GM19023 (cell line): ENCODE results near the gene ACTN2.

Experiments
- ATAC-seq: cut with Tn5 transposase; IDR thresholded peaks from one replicate; pipeline ENCODE4 v1.9.1; 2021; ENCODE audit warnings: mild to moderate bottlenecking, moderate library complexity; ENCODE audit not compliant: unreplicated experiment

Gene ACTN2

GRCh38 chr1:236765831-236766230, 79.5 kb downstream of the ACTN2 start:
- no peak for ATAC-seq

GRCh38 chr1:236766506-236766905, 80.2 kb downstream of the ACTN2 start:
- no peak for ATAC-seq

GRCh38 chr1:236767276-236767675, 81.0 kb downstream of the ACTN2 start:
- no peak for ATAC-seq

GRCh38 chr1:236768601-236769000, 82.3 kb downstream of the ACTN2 start:
- ATAC-seq, result no peak

- no peak for ATAC-seq
These were observed 87.6 kb downstream of the ACTN2 start for GRCh38 chr1:236773919-236774318.

GRCh38 chr1:236774926-236775325, 88.6 kb downstream of the ACTN2 start:
- ATAC-seq, result no peak

GRCh38 chr1:236779312-236779711, 93.0 kb downstream of the ACTN2 start:
- no peak for ATAC-seq

- no peak for ATAC-seq
These were observed 99.2 kb downstream of the ACTN2 start for GRCh38 chr1:236785477-236785876.

- no peak for ATAC-seq
These were observed 100.2 kb downstream of the ACTN2 start for GRCh38 chr1:236786453-236786852.

GRCh38 chr1:236794585-236795034, 108.3 kb downstream of the ACTN2 start:
- no peak for ATAC-seq

- peak; percentile 98 for ATAC-seq
These were observed 108.9 kb downstream of the ACTN2 start, which contains the start of gene MTR for GRCh38 chr1:236795035-236795756. Gene MTR, plus strand, starts transcription at chr1:236795292. Its CDS starts 412 bp downstream, at chr1:236795704.

GRCh38 chr1:236795757-236796667, 109.7 kb downstream of the ACTN2 start:
- ATAC-seq, result peak; percentile 40

- ATAC-seq, result no peak
These were observed 112.7 kb downstream of the ACTN2 start for GRCh38 chr1:236799001-236799400.

GRCh38 chr1:236800002-236800620, 113.8 kb downstream of the ACTN2 start:
- ATAC-seq, result no peak

- ATAC-seq, result no peak
These were observed 114.3 kb downstream of the ACTN2 start for GRCh38 chr1:236800623-236801022.

- no peak for ATAC-seq
These were observed 116.0 kb downstream of the ACTN2 start for GRCh38 chr1:236802264-236802663.

GRCh38 chr1:236806634-236807033, 120.3 kb downstream of the ACTN2 start:
- ATAC-seq, result no peak

GRCh38 chr1:236808005-236808404, 121.7 kb downstream of the ACTN2 start:
- no peak for ATAC-seq

- ATAC-seq, result no peak
These were observed 122.3 kb downstream of the ACTN2 start for GRCh38 chr1:236808564-236809130.

GRCh38 chr1:236809148-236809547, 122.8 kb downstream of the ACTN2 start:
- ATAC-seq, result no peak

- no peak for ATAC-seq
These were observed 123.7 kb downstream of the ACTN2 start for GRCh38 chr1:236810018-236810417.
